HepG2 (cell line): ENCODE results near the gene MLX. TPM values are rescaled to one million over a fixed set of nuclear protein-coding genes. Genes with fewer than 3 reads are reported as not detected.

ENCODE experiments used
- BRCA1 ChIP-seq: sonication (generic); formaldehyde crosslinking; IDR thresholded peaks from 2 replicates; pipeline ENCODE4 v1.4.0; 2020; ENCODE audit warnings: missing genetic modification reagents
- GATAD2A ChIP-seq: IDR thresholded peaks from 2 replicates; pipeline ENCODE4 v1.6.1; 2016
- GFI1 ChIP-seq: sonication (generic); formaldehyde crosslinking; IDR thresholded peaks from 2 replicates; pipeline ENCODE4 v1.5.0; 2020; ENCODE audit warnings: missing genetic modification reagents, mild to moderate bottlenecking, borderline replicate concordance
- HNF4A ChIP-seq: sonication (generic); formaldehyde crosslinking; IDR thresholded peaks from 2 replicates; pipeline ENCODE4 v1.4.0; 2020; ENCODE audit warnings: missing genetic modification reagents
- HOXA7 ChIP-seq: sonication (generic); formaldehyde crosslinking; IDR thresholded peaks from 2 replicates; pipeline ENCODE4 v1.8.1; 2022; ENCODE audit warnings: mild to moderate bottlenecking, missing genetic modification reagents, moderate library complexity
- PHF21A ChIP-seq: sonication (generic); formaldehyde crosslinking; IDR thresholded peaks from 2 replicates; pipeline ENCODE4 v1.5.0; 2020; ENCODE audit warnings: mild to moderate bottlenecking, missing genetic modification reagents
- PHF8 ChIP-seq: sonication (generic); formaldehyde crosslinking; IDR thresholded peaks from 2 replicates; pipeline ENCODE4 v1.5.0; 2020; ENCODE audit warnings: missing genetic modification reagents
- POLR2A ChIP-seq, 2 experiments: IDR thresholded peaks; 2 replicates each; pipeline ENCODE4 v1.6.1; 2011; ENCODE audit warnings: low read depth in 2 of 2, low read length in 2 of 2, mild to moderate bottlenecking in 1 of 2, moderate library complexity in 1 of 2; ENCODE audit not compliant: insufficient read depth in 1 of 2
- RFX1 ChIP-seq: fragments of 450-650 bp; IDR thresholded peaks from 2 replicates; pipeline ENCODE4 v1.6.1; 2017
- SALL1 ChIP-seq: sonication (generic); formaldehyde crosslinking; IDR thresholded peaks from 2 replicates; pipeline ENCODE4 v1.8.0; 2022; ENCODE audit warnings: mild to moderate bottlenecking, missing genetic modification reagents
- TCF12 ChIP-seq, 2 experiments: fragments of 450-650 bp in 1 of 2; sonication (generic) in 1 of 2; formaldehyde crosslinking in 1 of 2; IDR thresholded peaks; 2 replicates each; pipeline versions ENCODE4 v1.6.1 to v1.8.0; 2017 to 2022; ENCODE audit warnings: antibody characterized with exemption in 1 of 2, mild to moderate bottlenecking in 1 of 2, missing genetic modification reagents in 1 of 2, moderate library complexity in 1 of 2
- YEATS4 ChIP-seq: sonication (generic); formaldehyde crosslinking; IDR thresholded peaks from 2 replicates; pipeline ENCODE4 v1.4.0; 2020; ENCODE audit warnings: missing genetic modification reagents, borderline replicate concordance
- ZNF501 ChIP-seq: sonication (generic); formaldehyde crosslinking; IDR thresholded peaks from 2 replicates; pipeline ENCODE4 v1.5.1; 2020; ENCODE audit warnings: mild to moderate bottlenecking, moderate library complexity, missing genetic modification reagents
- ZNF552 ChIP-seq: sonication (generic); formaldehyde crosslinking; IDR thresholded peaks from 2 replicates; pipeline ENCODE4 v1.9.0; 2022; ENCODE audit warnings: missing genetic modification reagents, mild to moderate bottlenecking, borderline replicate concordance
- ZNF782 ChIP-seq: sonication (generic); formaldehyde crosslinking; IDR thresholded peaks from 2 replicates; pipeline ENCODE4 v1.4.0; 2020; ENCODE audit warnings: missing genetic modification reagents, mild to moderate bottlenecking, borderline replicate concordance
- ZNF839 ChIP-seq: sonication (generic); formaldehyde crosslinking; IDR thresholded peaks from 2 replicates; pipeline ENCODE4 v1.4.0; 2020; ENCODE audit warnings: missing genetic modification reagents, mild to moderate bottlenecking, borderline replicate concordance
- polyA plus RNA-seq, 8 experiments: library from polyadenylated mRNA; depleted of rRNA in 3 of 8; stranded (reverse) in 7 of 8; unstranded in 1 of 8; fragments of >200 nt; fragmentation: Illumina TruSeq in 4 of 8; extraction: Trizol in 4 of 8; gene quantifications; 2 replicates each; pipeline versions ENCODE4 v1.2.1 to v1.2.3, GENCODE V29; 2011 to 2016; ENCODE audit warnings: low read depth in 4 of 8, missing spikeins in 1 of 8, mixed read lengths in 1 of 8; ENCODE audit not compliant: insufficient read depth in 1 of 8
- total RNA-seq, 5 experiments: library from RNA; depleted of rRNA; stranded (reverse); fragments of >200 nt; fragmentation: Illumina TruSeq; extraction: Trizol; gene quantifications; 2 replicates each; pipeline ENCODE4 v1.2.3, GENCODE V29; 2016; ENCODE audit warnings: low read depth in 1 of 5
- TF ChIP-seq, protein P1 (sequence below): IDR thresholded peaks from 2 replicates; pipeline ENCODE4 v1.4.0; 2020; ENCODE audit warnings: mild to moderate bottlenecking, missing genetic modification reagents
- TF ChIP-seq, protein P2 (sequence below): sonication (generic); formaldehyde crosslinking; IDR thresholded peaks from 2 replicates; pipeline ENCODE4 v1.5.1; 2020; ENCODE audit warnings: mild to moderate bottlenecking, missing genetic modification reagents, borderline replicate concordance
- TF ChIP-seq, protein P3 (sequence below): IDR thresholded peaks from 2 replicates; pipeline ENCODE4 v1.6.1; 2016; ENCODE audit warnings: missing compliant biosample characterization, missing genetic modification reagents, borderline replicate concordance
- TF ChIP-seq, protein P4 (sequence below): sonication (generic); formaldehyde crosslinking; IDR thresholded peaks from 2 replicates; pipeline ENCODE4 v1.5.0; 2020; ENCODE audit warnings: missing genetic modification reagents

Gene MLX
- total and polyA plus RNA-seq, 2 of the 13 experiments (the other 11 are each of a cell fraction or from before 2014, with no cell fraction given), result 38.9 to 74.4 TPM

DNA sequence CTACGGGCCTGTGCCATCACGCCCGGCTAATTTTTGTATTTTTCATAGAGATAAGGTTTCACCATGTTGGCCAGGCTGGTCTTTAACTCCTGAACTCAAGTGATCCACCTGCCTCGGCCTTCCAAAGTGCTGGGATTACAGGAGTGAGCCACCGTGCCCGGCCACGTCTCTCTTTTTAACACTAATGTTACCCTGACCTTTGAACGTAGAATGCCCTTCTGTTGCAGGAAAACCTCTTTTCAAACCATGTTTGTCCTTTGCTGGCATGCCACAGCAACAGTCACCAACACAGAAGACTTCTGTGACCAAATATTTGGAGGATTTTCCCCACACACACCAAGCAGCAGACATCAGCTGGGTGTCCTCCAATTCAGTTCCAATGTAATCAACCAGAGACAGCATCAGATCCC, 22.0 kb upstream of the MLX start (continued):
- TF ChIP-seq, protein P1, sequence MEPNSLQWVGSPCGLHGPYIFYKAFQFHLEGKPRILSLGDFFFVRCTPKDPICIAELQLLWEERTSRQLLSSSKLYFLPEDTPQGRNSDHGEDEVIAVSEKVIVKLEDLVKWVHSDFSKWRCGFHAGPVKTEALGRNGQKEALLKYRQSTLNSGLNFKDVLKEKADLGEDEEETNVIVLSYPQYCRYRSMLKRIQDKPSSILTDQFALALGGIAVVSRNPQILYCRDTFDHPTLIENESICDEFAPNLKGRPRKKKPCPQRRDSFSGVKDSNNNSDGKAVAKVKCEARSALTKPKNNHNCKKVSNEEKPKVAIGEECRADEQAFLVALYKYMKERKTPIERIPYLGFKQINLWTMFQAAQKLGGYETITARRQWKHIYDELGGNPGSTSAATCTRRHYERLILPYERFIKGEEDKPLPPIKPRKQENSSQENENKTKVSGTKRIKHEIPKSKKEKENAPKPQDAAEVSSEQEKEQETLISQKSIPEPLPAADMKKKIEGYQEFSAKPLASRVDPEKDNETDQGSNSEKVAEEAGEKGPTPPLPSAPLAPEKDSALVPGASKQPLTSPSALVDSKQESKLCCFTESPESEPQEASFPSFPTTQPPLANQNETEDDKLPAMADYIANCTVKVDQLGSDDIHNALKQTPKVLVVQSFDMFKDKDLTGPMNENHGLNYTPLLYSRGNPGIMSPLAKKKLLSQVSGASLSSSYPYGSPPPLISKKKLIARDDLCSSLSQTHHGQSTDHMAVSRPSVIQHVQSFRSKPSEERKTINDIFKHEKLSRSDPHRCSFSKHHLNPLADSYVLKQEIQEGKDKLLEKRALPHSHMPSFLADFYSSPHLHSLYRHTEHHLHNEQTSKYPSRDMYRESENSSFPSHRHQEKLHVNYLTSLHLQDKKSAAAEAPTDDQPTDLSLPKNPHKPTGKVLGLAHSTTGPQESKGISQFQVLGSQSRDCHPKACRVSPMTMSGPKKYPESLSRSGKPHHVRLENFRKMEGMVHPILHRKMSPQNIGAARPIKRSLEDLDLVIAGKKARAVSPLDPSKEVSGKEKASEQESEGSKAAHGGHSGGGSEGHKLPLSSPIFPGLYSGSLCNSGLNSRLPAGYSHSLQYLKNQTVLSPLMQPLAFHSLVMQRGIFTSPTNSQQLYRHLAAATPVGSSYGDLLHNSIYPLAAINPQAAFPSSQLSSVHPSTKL (CRISPR knock-in tag), result peak; percentile 75; the same call in 1 of the 2 replicates
- TF ChIP-seq PHF21A (CRISPR knock-in tag) (peak; percentile 64; the same call in 1 of the 2 replicates), YEATS4 (CRISPR knock-in tag) (0 out of 2 replicates have a peak, but pooled peaks have one; percentile 35), TCF12 (IDR thresholded peaks at IDR 0.05) (no peak), TCF12 (CRISPR knock-in tag; IDR thresholded peaks at IDR 0.05) (no peak), GFI1 (CRISPR knock-in tag) (no peak), ZNF501 (CRISPR knock-in tag) (no peak), BRCA1 (CRISPR knock-in tag) (no peak), RFX1 (peak; percentile 84), HNF4A (CRISPR knock-in tag) (peak; percentile 88), PHF8 (CRISPR knock-in tag) (no peak; the same call in 1 of the 2 replicates), ZNF839 (CRISPR knock-in tag) (no peak), ZNF782 (CRISPR knock-in tag) (0 out of 2 replicates have a peak, but pooled peaks have one; percentile 24), POLR2A (IDR thresholded peaks at IDR 0.05; ENCODE audit: insufficient read depth in 1 of 2, low read depth in 2 of 2, low read length in 2 of 2) (peak in 1 of 2 experiments; percentile 58; a peak in 2 of 4 replicates), ZNF552 (CRISPR knock-in tag) (no peak), GATAD2A (CRISPR knock-in tag) (peak; percentile 78), SALL1 (CRISPR knock-in tag) (peak; percentile 54), HOXA7 (CRISPR knock-in tag) (no peak)
- TF ChIP-seq, protein P2, sequence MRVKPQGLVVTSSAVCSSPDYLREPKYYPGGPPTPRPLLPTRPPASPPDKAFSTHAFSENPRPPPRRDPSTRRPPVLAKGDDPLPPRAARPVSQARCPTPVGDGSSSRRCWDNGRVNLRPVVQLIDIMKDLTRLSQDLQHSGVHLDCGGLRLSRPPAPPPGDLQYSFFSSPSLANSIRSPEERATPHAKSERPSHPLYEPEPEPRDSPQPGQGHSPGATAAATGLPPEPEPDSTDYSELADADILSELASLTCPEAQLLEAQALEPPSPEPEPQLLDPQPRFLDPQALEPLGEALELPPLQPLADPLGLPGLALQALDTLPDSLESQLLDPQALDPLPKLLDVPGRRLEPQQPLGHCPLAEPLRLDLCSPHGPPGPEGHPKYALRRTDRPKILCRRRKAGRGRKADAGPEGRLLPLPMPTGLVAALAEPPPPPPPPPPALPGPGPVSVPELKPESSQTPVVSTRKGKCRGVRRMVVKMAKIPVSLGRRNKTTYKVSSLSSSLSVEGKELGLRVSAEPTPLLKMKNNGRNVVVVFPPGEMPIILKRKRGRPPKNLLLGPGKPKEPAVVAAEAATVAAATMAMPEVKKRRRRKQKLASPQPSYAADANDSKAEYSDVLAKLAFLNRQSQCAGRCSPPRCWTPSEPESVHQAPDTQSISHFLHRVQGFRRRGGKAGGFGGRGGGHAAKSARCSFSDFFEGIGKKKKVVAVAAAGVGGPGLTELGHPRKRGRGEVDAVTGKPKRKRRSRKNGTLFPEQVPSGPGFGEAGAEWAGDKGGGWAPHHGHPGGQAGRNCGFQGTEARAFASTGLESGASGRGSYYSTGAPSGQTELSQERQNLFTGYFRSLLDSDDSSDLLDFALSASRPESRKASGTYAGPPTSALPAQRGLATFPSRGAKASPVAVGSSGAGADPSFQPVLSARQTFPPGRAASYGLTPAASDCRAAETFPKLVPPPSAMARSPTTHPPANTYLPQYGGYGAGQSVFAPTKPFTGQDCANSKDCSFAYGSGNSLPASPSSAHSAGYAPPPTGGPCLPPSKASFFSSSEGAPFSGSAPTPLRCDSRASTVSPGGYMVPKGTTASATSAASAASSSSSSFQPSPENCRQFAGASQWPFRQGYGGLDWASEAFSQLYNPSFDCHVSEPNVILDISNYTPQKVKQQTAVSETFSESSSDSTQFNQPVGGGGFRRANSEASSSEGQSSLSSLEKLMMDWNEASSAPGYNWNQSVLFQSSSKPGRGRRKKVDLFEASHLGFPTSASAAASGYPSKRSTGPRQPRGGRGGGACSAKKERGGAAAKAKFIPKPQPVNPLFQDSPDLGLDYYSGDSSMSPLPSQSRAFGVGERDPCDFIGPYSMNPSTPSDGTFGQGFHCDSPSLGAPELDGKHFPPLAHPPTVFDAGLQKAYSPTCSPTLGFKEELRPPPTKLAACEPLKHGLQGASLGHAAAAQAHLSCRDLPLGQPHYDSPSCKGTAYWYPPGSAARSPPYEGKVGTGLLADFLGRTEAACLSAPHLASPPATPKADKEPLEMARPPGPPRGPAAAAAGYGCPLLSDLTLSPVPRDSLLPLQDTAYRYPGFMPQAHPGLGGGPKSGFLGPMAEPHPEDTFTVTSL (CRISPR knock-in tag), result no peak
- TF ChIP-seq, protein P3, sequence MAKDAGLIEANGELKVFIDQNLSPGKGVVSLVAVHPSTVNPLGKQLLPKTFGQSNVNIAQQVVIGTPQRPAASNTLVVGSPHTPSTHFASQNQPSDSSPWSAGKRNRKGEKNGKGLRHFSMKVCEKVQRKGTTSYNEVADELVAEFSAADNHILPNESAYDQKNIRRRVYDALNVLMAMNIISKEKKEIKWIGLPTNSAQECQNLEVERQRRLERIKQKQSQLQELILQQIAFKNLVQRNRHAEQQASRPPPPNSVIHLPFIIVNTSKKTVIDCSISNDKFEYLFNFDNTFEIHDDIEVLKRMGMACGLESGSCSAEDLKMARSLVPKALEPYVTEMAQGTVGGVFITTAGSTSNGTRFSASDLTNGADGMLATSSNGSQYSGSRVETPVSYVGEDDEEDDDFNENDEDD (CRISPR knock-in tag), result no peak
- TF ChIP-seq, protein P4, sequence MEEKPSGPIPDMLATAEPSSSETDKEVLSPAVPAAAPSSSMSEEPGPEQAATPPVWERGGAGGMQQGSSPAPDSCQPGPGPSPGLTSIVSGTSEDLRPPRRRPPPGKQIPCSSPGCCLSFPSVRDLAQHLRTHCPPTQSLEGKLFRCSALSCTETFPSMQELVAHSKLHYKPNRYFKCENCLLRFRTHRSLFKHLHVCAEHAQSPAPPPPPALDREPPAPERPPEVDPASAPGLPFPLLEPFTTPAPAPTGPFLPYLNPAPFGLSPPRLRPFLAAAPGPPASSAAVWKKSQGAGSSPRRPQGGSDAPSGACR (CRISPR knock-in tag), result no peak
